Measurements from ENCODE around the gene PKP4. TPM values are rescaled to one million over a fixed set of nuclear protein-coding genes. Genes with fewer than 3 reads are reported as not detected.

Gene PKP4
- total and polyA plus RNA-seq, 9 of the 15 experiments (the other 6 are each of a cell fraction or from before 2014, with no cell fraction given), result 24.6 to 99.1 (median 74.0) TPM

DNA sequence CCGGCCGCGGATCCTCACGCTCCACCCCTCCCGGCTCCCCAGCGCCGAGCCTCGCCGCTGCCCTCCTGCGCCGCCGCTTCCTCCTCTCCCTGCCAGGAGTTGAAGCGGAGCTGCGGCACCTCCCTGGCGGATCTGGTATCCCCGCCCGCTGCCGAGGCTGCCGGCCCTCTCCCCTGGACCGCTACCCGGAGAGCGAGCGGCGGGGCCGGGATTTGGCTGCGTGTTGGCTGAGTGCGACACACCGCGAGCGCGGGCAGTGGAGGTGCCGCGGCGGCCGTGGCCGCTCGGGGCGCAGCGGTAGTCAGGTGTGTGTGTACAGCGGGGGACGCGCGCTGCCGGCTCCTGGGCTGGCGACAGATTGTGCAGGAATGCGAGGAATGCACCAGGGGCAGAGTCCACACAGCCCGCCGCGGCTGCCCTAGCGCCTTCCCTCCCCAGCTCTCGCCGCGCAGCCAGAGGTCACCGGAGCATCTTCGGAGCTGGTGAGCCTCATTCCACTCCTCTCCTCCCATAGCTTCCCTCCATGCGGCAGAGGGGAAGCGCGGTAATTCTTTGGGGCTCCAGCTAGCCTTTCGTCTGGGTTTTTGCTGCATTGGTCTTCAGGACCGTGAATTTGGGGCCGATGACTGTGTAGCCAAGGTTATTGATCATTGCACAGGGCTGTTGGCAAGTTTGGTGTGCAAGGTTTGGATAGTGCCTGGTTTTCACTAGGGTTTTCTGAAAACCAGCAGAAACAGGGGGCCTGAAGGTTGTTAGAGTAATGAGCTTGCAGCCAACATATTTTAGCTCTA is 1.3 kb downstream of the PKP4 start (continued):
- TF ChIP-seq, protein P1, sequence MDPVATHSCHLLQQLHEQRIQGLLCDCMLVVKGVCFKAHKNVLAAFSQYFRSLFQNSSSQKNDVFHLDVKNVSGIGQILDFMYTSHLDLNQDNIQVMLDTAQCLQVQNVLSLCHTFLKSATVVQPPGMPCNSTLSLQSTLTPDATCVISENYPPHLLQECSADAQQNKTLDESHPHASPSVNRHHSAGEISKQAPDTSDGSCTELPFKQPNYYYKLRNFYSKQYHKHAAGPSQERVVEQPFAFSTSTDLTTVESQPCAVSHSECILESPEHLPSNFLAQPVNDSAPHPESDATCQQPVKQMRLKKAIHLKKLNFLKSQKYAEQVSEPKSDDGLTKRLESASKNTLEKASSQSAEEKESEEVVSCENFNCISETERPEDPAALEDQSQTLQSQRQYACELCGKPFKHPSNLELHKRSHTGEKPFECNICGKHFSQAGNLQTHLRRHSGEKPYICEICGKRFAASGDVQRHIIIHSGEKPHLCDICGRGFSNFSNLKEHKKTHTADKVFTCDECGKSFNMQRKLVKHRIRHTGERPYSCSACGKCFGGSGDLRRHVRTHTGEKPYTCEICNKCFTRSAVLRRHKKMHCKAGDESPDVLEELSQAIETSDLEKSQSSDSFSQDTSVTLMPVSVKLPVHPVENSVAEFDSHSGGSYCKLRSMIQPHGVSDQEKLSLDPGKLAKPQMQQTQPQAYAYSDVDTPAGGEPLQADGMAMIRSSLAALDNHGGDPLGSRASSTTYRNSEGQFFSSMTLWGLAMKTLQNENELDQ (CRISPR knock-in tag; IDR thresholded peaks at IDR 0.05; ENCODE audit: borderline replicate concordance), result no peak
- TF ChIP-seq ZNF830 (CRISPR knock-in tag; IDR thresholded peaks at IDR 0.05) (no peak), THRAP3 (IDR thresholded peaks at IDR 0.05; ENCODE audit: borderline replicate concordance) (no peak), ZFP1 (CRISPR knock-in tag; IDR thresholded peaks at IDR 0.05) (no peak), RAD51 (IDR thresholded peaks at IDR 0.05; ENCODE audit: borderline replicate concordance, low read depth) (no peak), TEAD1 (CRISPR knock-in tag; IDR thresholded peaks at IDR 0.05) (peak; percentile 97 to 100), NFATC3 (IDR thresholded peaks at IDR 0.05) (no peak), RBBP5 (IDR thresholded peaks at IDR 0.05; ENCODE audit: borderline replicate concordance, insufficient read depth, low read length, poor library complexity, severe bottlenecking) (peak; percentile 31), NRF1 (conservative IDR thresholded peaks at IDR 0.05 in 1 of 2, IDR thresholded peaks at IDR 0.05 in 1 of 2) (peak; percentile 71 to 73), JUN (IDR thresholded peaks at IDR 0.05; ENCODE audit: borderline replicate concordance, low read depth, low read length) (no peak), JUN (CRISPR knock-in tag; IDR thresholded peaks at IDR 0.05; ENCODE audit: borderline replicate concordance) (no peak)
- TF ChIP-seq, protein P2, sequence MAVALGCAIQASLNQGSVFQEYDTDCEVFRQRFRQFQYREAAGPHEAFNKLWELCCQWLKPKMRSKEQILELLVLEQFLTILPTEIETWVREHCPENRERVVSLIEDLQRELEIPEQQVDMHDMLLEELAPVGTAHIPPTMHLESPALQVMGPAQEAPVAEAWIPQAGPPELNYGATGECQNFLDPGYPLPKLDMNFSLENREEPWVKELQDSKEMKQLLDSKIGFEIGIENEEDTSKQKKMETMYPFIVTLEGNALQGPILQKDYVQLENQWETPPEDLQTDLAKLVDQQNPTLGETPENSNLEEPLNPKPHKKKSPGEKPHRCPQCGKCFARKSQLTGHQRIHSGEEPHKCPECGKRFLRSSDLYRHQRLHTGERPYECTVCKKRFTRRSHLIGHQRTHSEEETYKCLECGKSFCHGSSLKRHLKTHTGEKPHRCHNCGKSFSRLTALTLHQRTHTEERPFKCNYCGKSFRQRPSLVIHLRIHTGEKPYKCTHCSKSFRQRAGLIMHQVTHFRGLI (CRISPR knock-in tag; IDR thresholded peaks at IDR 0.05), result no peak
- TF ChIP-seq, protein P3, sequence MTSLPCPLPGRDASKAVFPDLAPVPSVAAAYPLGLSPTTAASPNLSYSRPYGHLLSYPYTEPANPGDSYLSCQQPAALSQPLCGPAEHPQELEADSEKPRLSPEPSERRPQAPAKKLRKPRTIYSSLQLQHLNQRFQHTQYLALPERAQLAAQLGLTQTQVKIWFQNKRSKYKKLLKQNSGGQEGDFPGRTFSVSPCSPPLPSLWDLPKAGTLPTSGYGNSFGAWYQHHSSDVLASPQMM (CRISPR knock-in tag; IDR thresholded peaks at IDR 0.05), result no peak
- TF ChIP-seq, protein P4, sequence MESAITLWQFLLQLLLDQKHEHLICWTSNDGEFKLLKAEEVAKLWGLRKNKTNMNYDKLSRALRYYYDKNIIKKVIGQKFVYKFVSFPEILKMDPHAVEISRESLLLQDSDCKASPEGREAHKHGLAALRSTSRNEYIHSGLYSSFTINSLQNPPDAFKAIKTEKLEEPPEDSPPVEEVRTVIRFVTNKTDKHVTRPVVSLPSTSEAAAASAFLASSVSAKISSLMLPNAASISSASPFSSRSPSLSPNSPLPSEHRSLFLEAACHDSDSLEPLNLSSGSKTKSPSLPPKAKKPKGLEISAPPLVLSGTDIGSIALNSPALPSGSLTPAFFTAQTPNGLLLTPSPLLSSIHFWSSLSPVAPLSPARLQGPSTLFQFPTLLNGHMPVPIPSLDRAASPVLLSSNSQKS (CRISPR knock-in tag; IDR thresholded peaks at IDR 0.05), result no peak
- TF ChIP-seq, protein P5, sequence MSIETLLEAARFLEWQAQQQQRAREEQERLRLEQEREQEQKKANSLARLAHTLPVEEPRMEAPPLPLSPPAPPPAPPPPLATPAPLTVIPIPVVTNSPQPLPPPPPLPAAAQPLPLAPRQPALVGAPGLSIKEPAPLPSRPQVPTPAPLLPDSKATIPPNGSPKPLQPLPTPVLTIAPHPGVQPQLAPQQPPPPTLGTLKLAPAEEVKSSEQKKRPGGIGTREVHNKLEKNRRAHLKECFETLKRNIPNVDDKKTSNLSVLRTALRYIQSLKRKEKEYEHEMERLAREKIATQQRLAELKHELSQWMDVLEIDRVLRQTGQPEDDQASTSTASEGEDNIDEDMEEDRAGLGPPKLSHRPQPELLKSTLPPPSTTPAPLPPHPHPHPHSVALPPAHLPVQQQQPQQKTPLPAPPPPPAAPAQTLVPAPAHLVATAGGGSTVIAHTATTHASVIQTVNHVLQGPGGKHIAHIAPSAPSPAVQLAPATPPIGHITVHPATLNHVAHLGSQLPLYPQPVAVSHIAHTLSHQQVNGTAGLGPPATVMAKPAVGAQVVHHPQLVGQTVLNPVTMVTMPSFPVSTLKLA (conservative IDR thresholded peaks at IDR 0.05), result peak in 1 of 2 experiments; percentile 45; a peak in 1 of 4 replicates
- TF ChIP-seq, protein P6, sequence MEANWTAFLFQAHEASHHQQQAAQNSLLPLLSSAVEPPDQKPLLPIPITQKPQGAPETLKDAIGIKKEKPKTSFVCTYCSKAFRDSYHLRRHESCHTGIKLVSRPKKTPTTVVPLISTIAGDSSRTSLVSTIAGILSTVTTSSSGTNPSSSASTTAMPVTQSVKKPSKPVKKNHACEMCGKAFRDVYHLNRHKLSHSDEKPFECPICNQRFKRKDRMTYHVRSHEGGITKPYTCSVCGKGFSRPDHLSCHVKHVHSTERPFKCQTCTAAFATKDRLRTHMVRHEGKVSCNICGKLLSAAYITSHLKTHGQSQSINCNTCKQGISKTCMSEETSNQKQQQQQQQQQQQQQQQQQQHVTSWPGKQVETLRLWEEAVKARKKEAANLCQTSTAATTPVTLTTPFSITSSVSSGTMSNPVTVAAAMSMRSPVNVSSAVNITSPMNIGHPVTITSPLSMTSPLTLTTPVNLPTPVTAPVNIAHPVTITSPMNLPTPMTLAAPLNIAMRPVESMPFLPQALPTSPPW (CRISPR knock-in tag; IDR thresholded peaks at IDR 0.05), result no peak
